Measurements from ENCODE around the gene KRT8. TPM values are rescaled to one million over a fixed set of nuclear protein-coding genes. Genes with fewer than 3 reads are reported as not detected.

The KRT8 gene
- total and polyA plus RNA-seq, 10 of the 15 experiments (the other 5 are each of a cell fraction or from before 2014, with no cell fraction given), result 0.11 to 5.6 (median 0.37) TPM; not detected in 1

DNA sequence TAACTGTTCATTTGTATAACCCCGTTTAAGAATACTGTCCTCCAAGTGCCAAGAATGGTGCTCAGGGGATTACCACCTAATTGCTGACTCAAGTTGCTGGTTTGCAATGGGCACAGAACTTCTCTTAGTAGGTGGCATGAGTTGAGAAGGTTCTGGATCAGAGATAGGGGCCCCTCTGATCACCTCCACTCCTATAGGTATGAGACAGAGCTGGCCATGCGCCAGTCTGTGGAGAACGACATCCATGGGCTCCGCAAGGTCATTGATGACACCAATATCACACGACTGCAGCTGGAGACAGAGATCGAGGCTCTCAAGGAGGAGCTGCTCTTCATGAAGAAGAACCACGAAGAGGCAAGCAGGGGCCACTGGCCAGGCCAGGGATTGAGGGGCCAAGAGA, 45.7 kb upstream of the KRT8 start:
- DNase-seq (ENCODE audit: low read depth, low spot score) (no peak), ATAC-seq (no peak), FAIRE-seq (no peak)
- in situ Hi-C loops (cut with MboI), result no loop called here
- ChIA-PET RAD21 (ENCODE audit: unreplicated experiment) (interaction anchor here (0.9 to 2.0 kb wide), 2 partner anchors 30 to 65 kb away, joined by 3 to 8 read pairs; no protein-coding TSS in a partner anchor), CTCF (interaction anchor here (0.9 to 1.5 kb wide), 3 partner anchors 10 to 66 kb away, joined by 4 to 5 read pairs (median 4); no protein-coding TSS in a partner anchor), SMC1A (ENCODE audit: uncharacterized antibody, unreplicated experiment) (interaction anchor here (2.4 kb wide), 1 partner anchor 66 kb away, joined by 14 read pairs; no protein-coding TSS in a partner anchor), POLR2A (no interaction called here)
- no peak overlapping the region for H3K4me3 ChIP-seq
- no peaks in the 10 kb centered on the region for H4K20me1 ChIP-seq (ENCODE audit: control insufficient read depth, insufficient read depth)
- WGBS (ENCODE audit: insufficient coverage, insufficient replicate concordance, low lambda C conversion rate, missing lambda C conversion rate), result 45% methylated on average over 7 of the region's 7 CpGs
- no TSS peak for BruUV-seq (replicated peaks)
- H3K27ac ChIP-seq (ENCODE audit: control insufficient read depth, insufficient read depth), result no peak overlapping the region
- H2AFZ ChIP-seq (ENCODE audit: control insufficient read depth, low read depth, low read length), result no peak overlapping the region
- H3K79me2 ChIP-seq (ENCODE audit: control insufficient read depth, insufficient read depth, low read length), result no peaks in the 10 kb centered on the region
- peaks cover 4% of the 10 kb centered on the region in 2 experiments; a peak in 3 of 4 replicates for H3K27me3 ChIP-seq (replicated peaks in 1 of 2; ENCODE audit: control insufficient read depth in 2 of 2, insufficient read depth in 2 of 2, low read length in 1 of 2)
- H3K9me3 ChIP-seq (replicated peaks; ENCODE audit: control insufficient read depth, insufficient read depth, low read length), result no peaks in the 10 kb centered on the region
- intact Hi-C loops (cut with micrococcal nuclease; ENCODE audit: unreplicated experiment), result no loop called here
- no peaks in the 10 kb centered on the region for H3K4me1 ChIP-seq (ENCODE audit: control insufficient read depth, insufficient read depth, low read length)
- no peaks in the 10 kb centered on the region for H3K36me3 ChIP-seq (ENCODE audit: control insufficient read depth in 2 of 2, insufficient read depth in 2 of 2, low read length in 1 of 2)
- H3K4me2 ChIP-seq (ENCODE audit: control insufficient read depth, insufficient read depth), result no peak overlapping the region
- no peak overlapping the region for H3K9ac ChIP-seq (ENCODE audit: control insufficient read depth, insufficient read depth, low read length)
- TF ChIP-seq, protein P1, sequence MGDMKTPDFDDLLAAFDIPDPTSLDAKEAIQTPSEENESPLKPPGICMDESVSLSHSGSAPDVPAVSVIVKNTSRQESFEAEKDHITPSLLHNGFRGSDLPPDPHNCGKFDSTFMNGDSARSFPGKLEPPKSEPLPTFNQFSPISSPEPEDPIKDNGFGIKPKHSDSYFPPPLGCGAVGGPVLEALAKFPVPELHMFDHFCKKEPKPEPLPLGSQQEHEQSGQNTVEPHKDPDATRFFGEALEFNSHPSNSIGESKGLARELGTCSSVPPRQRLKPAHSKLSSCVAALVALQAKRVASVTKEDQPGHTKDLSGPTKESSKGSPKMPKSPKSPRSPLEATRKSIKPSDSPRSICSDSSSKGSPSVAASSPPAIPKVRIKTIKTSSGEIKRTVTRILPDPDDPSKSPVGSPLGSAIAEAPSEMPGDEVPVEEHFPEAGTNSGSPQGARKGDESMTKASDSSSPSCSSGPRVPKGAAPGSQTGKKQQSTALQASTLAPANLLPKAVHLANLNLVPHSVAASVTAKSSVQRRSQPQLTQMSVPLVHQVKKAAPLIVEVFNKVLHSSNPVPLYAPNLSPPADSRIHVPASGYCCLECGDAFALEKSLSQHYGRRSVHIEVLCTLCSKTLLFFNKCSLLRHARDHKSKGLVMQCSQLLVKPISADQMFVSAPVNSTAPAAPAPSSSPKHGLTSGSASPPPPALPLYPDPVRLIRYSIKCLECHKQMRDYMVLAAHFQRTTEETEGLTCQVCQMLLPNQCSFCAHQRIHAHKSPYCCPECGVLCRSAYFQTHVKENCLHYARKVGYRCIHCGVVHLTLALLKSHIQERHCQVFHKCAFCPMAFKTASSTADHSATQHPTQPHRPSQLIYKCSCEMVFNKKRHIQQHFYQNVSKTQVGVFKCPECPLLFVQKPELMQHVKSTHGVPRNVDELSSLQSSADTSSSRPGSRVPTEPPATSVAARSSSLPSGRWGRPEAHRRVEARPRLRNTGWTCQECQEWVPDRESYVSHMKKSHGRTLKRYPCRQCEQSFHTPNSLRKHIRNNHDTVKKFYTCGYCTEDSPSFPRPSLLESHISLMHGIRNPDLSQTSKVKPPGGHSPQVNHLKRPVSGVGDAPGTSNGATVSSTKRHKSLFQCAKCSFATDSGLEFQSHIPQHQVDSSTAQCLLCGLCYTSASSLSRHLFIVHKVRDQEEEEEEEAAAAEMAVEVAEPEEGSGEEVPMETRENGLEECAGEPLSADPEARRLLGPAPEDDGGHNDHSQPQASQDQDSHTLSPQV (IDR thresholded peaks at IDR 0.05), result no peak
- TF ChIP-seq, protein P2, sequence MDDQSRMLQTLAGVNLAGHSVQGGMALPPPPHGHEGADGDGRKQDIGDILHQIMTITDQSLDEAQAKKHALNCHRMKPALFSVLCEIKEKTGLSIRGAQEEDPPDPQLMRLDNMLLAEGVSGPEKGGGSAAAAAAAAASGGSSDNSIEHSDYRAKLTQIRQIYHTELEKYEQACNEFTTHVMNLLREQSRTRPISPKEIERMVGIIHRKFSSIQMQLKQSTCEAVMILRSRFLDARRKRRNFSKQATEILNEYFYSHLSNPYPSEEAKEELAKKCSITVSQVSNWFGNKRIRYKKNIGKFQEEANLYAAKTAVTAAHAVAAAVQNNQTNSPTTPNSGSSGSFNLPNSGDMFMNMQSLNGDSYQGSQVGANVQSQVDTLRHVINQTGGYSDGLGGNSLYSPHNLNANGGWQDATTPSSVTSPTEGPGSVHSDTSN (IDR thresholded peaks at IDR 0.05; ENCODE audit: insufficient replicate concordance, low read depth, low read length), result no peak
- TF ChIP-seq YBX1 (IDR thresholded peaks at IDR 0.05) (no peak), SMAD1 (IDR thresholded peaks at IDR 0.05; ENCODE audit: low read depth, partially characterized antibody) (no peak), ASH2L (IDR thresholded peaks at IDR 0.05; ENCODE audit: borderline replicate concordance, low read depth) (no peak), WRNIP1 (IDR thresholded peaks at IDR 0.05; ENCODE audit: borderline replicate concordance, low read depth, low read length) (no peak), SIN3A (IDR thresholded peaks at IDR 0.05; ENCODE audit: low read depth, low read length) (no peak), ATF7 (IDR thresholded peaks at IDR 0.05; ENCODE audit: low read depth) (no peak), CHD1 (IDR thresholded peaks at IDR 0.05; ENCODE audit: low read depth, low read length) (no peak), GABPA (IDR thresholded peaks at IDR 0.05; ENCODE audit: low read depth) (no peak), FOS (IDR thresholded peaks at IDR 0.05; ENCODE audit: borderline replicate concordance, extremely low read depth, insufficient read length) (no peak), YY1 (IDR thresholded peaks at IDR 0.05; ENCODE audit: low read depth, low read length) (no peak), ETV6 (conservative IDR thresholded peaks at IDR 0.05 in 1 of 2, IDR thresholded peaks at IDR 0.05 in 1 of 2; ENCODE audit: borderline replicate concordance in 1 of 2, low read depth in 1 of 2) (no peak)
- TF ChIP-seq, protein P3, sequence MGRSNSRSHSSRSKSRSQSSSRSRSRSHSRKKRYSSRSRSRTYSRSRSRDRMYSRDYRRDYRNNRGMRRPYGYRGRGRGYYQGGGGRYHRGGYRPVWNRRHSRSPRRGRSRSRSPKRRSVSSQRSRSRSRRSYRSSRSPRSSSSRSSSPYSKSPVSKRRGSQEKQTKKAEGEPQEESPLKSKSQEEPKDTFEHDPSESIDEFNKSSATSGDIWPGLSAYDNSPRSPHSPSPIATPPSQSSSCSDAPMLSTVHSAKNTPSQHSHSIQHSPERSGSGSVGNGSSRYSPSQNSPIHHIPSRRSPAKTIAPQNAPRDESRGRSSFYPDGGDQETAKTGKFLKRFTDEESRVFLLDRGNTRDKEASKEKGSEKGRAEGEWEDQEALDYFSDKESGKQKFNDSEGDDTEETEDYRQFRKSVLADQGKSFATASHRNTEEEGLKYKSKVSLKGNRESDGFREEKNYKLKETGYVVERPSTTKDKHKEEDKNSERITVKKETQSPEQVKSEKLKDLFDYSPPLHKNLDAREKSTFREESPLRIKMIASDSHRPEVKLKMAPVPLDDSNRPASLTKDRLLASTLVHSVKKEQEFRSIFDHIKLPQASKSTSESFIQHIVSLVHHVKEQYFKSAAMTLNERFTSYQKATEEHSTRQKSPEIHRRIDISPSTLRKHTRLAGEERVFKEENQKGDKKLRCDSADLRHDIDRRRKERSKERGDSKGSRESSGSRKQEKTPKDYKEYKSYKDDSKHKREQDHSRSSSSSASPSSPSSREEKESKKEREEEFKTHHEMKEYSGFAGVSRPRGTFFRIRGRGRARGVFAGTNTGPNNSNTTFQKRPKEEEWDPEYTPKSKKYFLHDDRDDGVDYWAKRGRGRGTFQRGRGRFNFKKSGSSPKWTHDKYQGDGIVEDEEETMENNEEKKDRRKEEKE (IDR thresholded peaks at IDR 0.05), result no peak
- TF ChIP-seq, protein P4, sequence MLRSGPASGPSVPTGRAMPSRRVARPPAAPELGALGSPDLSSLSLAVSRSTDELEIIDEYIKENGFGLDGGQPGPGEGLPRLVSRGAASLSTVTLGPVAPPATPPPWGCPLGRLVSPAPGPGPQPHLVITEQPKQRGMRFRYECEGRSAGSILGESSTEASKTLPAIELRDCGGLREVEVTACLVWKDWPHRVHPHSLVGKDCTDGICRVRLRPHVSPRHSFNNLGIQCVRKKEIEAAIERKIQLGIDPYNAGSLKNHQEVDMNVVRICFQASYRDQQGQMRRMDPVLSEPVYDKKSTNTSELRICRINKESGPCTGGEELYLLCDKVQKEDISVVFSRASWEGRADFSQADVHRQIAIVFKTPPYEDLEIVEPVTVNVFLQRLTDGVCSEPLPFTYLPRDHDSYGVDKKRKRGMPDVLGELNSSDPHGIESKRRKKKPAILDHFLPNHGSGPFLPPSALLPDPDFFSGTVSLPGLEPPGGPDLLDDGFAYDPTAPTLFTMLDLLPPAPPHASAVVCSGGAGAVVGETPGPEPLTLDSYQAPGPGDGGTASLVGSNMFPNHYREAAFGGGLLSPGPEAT (IDR thresholded peaks at IDR 0.05; ENCODE audit: low read depth), result no peak

Measured in GM12878 (cell line).